CD4-positive, alpha-beta memory T cell (primary cell): ENCODE results near the gene DENND4A. TPM values are rescaled to one million over a fixed set of nuclear protein-coding genes. Genes with fewer than 3 reads are reported as not detected.
A peak's percentile ranks its signal among the peaks of the same experiment; 100 is the strongest.
"Not testable (repeated sequence)": the region's sequence is repeated elsewhere in the genome, so short reads cannot be mapped to it uniquely, and the experiment has no call there.

Experiments
- CTCF ChIA-PET: fragments of 350-600 bp; sonication (Branson Sonifier 250); formaldehyde crosslinking; loops from one replicate; lab custom pipeline; 2021; ENCODE audit warnings: inconsistent platforms; ENCODE audit not compliant: partially characterized antibody; lab: Charles Lee
- POLR2A ChIA-PET: fragments of 350-600 bp; sonication (Branson Sonifier 250); formaldehyde crosslinking; loops from one replicate; lab custom pipeline; 2021; ENCODE audit not compliant: partially characterized antibody; lab: Charles Lee
- DNase-seq, 5 donors: peaks; one replicate each; pipeline versions ENCODE4 v3.0.0 to v3.0.0-alpha.2; 2020 to 2022; ENCODE audit warnings: mixed read lengths in 1 of 5
- H3K27ac ChIP-seq: one replicate; pipeline ENCODE4 v1.7.0; 2013; ENCODE audit warnings: low read depth, low read length
- H3K27me3 ChIP-seq: 2 replicates; pipeline ENCODE4 v1.7.0; 2013; ENCODE audit warnings: mild to moderate bottlenecking, low read length, moderate library complexity; ENCODE audit not compliant: insufficient read depth
- H3K36me3 ChIP-seq: 2 replicates; pipeline ENCODE4 v1.7.0; 2013; ENCODE audit warnings: mild to moderate bottlenecking, low read length, moderate library complexity; ENCODE audit not compliant: insufficient read depth
- H3K4me1 ChIP-seq: 2 replicates; pipeline ENCODE4 v1.7.0; 2013; ENCODE audit warnings: mild to moderate bottlenecking, low read length, moderate library complexity; ENCODE audit not compliant: insufficient read depth
- H3K4me3 ChIP-seq, 2 donors: one replicate each; pipeline ENCODE4 v1.7.0; 2013; ENCODE audit warnings: low read length in 2 of 2, mild to moderate bottlenecking in 1 of 2
- H3K9me3 ChIP-seq, 2 donors: one replicate each; pipeline ENCODE4 v1.7.0; 2013; ENCODE audit warnings: low read length in 2 of 2, control low read depth in 1 of 2; ENCODE audit not compliant: control insufficient read depth in 1 of 2
- H3K27ac Mint-ChIP-seq, 7 donors: one replicate each; pipeline ENCODE4 v1.8.0; 2020 to 2021; ENCODE audit warnings: mixed read lengths in 7 of 7, mild to moderate bottlenecking in 6 of 7, inconsistent platforms in 3 of 7, moderate library complexity in 3 of 7
- H3K27me3 Mint-ChIP-seq, 2 donors: one replicate each; pipeline ENCODE4 v1.8.0; 2020 to 2021; ENCODE audit warnings: mixed read lengths in 2 of 2
- H3K36me3 Mint-ChIP-seq, 2 donors: one replicate each; pipeline ENCODE4 v1.8.0; 2020 to 2021; ENCODE audit warnings: mixed read lengths in 2 of 2, inconsistent platforms in 1 of 2, mild to moderate bottlenecking in 1 of 2
- H3K4me1 Mint-ChIP-seq, 4 donors: one replicate each; pipeline ENCODE4 v1.8.0; 2020 to 2021; ENCODE audit warnings: mixed read lengths in 4 of 4, mild to moderate bottlenecking in 1 of 4
- H3K4me3 Mint-ChIP-seq, 8 donors: one replicate each; pipeline ENCODE4 v1.8.0; 2020 to 2021; ENCODE audit warnings: mixed read lengths in 8 of 8, mild to moderate bottlenecking in 7 of 8, moderate library complexity in 6 of 8, inconsistent platforms in 3 of 8
- H3K9me3 Mint-ChIP-seq, 8 donors: one replicate each; pipeline ENCODE4 v1.8.0; 2020 to 2021; ENCODE audit warnings: mixed read lengths in 8 of 8, mild to moderate bottlenecking in 5 of 8, inconsistent platforms in 3 of 8, moderate library complexity in 1 of 8
- intact Hi-C: fragments of 100-400 bp; cut with micrococcal nuclease; formaldehyde crosslinking; loops from one replicate; pipeline ENCODE4 v1.15.1; 2023
- polyA plus RNA-seq, 2 donors: library from polyadenylated mRNA; unstranded; fragments of 300-500 nt; fragmentation: Illumina TruSeq; gene quantifications; one replicate each; pipeline ENCODE4 v1.2.3, GENCODE V29; 2021
- total RNA-seq, 2 experiments: library from RNA; stranded (reverse); gene quantifications; one replicate each; pipeline ENCODE4 v1.2.3, GENCODE V29; 2021

Gene DENND4A
- total and polyA plus RNA-seq, 4 experiments from 2014 or later, result 8.4 to 69.4 (median 42.2) TPM

- no peak for DNase-seq
- no peaks in the 10 kb centered on the region for H3K27me3 Mint-ChIP-seq
- no peaks in the 10 kb centered on the region for H3K9me3 Mint-ChIP-seq
- POLR2A ChIA-PET, result interaction anchor here (0.6 kb wide), 1 partner anchor 204 kb away, joined by 5 read pairs; no protein-coding TSS in a partner anchor
- CTCF ChIA-PET, result no interaction called here
- intact Hi-C loops, result no loop called here
- Histone ChIP-seq H3K36me3 (no peaks in the 10 kb centered on the region), H3K4me3 (no peak overlapping the region), H3K4me1 (no peaks in the 10 kb centered on the region), H3K9me3 (no peaks in the 10 kb centered on the region), H3K27ac (no peak overlapping the region), H3K27me3 (no peaks in the 10 kb centered on the region)
- H3K4me3 Mint-ChIP-seq, result no peak overlapping the region
- H3K27ac Mint-ChIP-seq, result no peak overlapping the region
- peaks cover 0 to 5% (median under 1%) of the 10 kb centered on the region in 4 donors for H3K4me1 Mint-ChIP-seq
- H3K36me3 Mint-ChIP-seq, result peaks cover 2 to 4% of the 10 kb centered on the region in 2 donors
Measured at GRCh38 chr15:65618560-65619109, 173.5 kb downstream of the DENND4A start.

DNA sequence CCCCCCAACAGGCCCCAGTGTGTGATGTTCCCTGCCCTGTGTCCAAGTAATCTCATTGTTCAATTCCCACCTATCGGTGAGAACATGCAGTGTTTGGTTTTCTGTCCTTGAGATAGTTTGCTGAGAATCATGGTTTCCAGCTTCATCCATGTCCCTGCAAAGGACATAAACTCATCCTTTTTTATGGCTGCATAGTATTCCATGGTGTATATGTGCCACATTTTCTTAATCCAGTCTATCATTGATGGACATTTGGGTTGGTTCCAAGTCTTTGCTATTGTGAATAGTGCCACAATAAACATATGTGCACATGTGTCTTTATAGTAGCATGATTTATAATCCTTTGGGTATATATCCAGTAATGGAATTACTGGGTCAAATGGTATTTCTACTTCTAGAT, 176.2 kb downstream of the DENND4A start:
- intact Hi-C loops, H3K9me3 Mint-ChIP-seq, DNase-seq, CTCF ChIA-PET, H3K9me3 ChIP-seq, POLR2A ChIA-PET, H3K27ac ChIP-seq, H3K36me3 ChIP-seq, H3K27me3 ChIP-seq, H3K27ac Mint-ChIP-seq, H3K4me3 Mint-ChIP-seq, H3K27me3 Mint-ChIP-seq, H3K4me3 ChIP-seq: not testable (repeated sequence)
- peaks cover 0 to 13% of the 10 kb centered on the region in 2 donors for H3K36me3 Mint-ChIP-seq
- H3K4me1 Mint-ChIP-seq, result peaks cover 11 to 19% (median 16%) of the 10 kb centered on the region in 4 donors
- peaks cover 13% of the 10 kb centered on the region for H3K4me1 ChIP-seq

GRCh38 chr15:65612949-65613744, 178.9 kb downstream of the DENND4A start:
- CTCF ChIA-PET, result interaction anchor here (1.5 kb wide), 1 partner anchor 84 kb away, joined by 4 read pairs; no protein-coding TSS in a partner anchor
- Histone ChIP-seq H3K36me3 (no peaks in the 10 kb centered on the region), H3K9me3 (no peaks in the 10 kb centered on the region), H3K27ac (no peak overlapping the region), H3K27me3 (no peaks in the 10 kb centered on the region), H3K4me1 (peaks cover 27% of the 10 kb centered on the region), H3K4me3 (no peak overlapping the region)
- no peak for DNase-seq
- Mint-ChIP-seq H3K9me3 (no peaks in the 10 kb centered on the region), H3K4me1 (peaks cover 21 to 42% (median 31%) of the 10 kb centered on the region in 4 donors), H3K27me3 (no peaks in the 10 kb centered on the region), H3K36me3 (peaks cover 0 to 12% of the 10 kb centered on the region in 2 donors), H3K4me3 (peak overlapping the region in 1 of 8 donors; percentile 36), H3K27ac (peak overlapping the region in 5 of 7 donors; percentile 48 to 99 (median 98))
- POLR2A ChIA-PET, result interaction anchor here (3.2 kb wide), 1 partner anchor 256 kb away, joined by 32 read pairs; the partner anchor contains the start of gene RAB11A
- intact Hi-C loops, result loop anchor here (5.0 kb wide), 1 partner anchor 81 kb away; the partner anchor contains the start of gene HACD3

- CTCF ChIA-PET, result interaction anchor here (1.5 to 2.7 kb wide), 3 partner anchors 26 to 256 kb away, joined by 4 to 20 read pairs (median 9); partner anchors contain the start of gene RAB11A
- no peaks in the 10 kb centered on the region for H3K36me3 ChIP-seq
- H3K4me3 ChIP-seq, result no peak overlapping the region
- Mint-ChIP-seq H3K27ac (peak overlapping the region; percentile 79 to 99 (median 99)), H3K9me3 (no peaks in the 10 kb centered on the region), H3K27me3 (no peaks in the 10 kb centered on the region), H3K36me3 (peaks cover 0 to 12% of the 10 kb centered on the region in 2 donors), H3K4me1 (peaks cover 21 to 43% (median 33%) of the 10 kb centered on the region in 4 donors), H3K4me3 (peak overlapping the region in 7 of 8 donors; percentile 34 to 99 (median 97))
- no peaks in the 10 kb centered on the region for H3K9me3 ChIP-seq
- no peak for DNase-seq
- no peaks in the 10 kb centered on the region for H3K27me3 ChIP-seq
- POLR2A ChIA-PET, result interaction anchor here (2.8 to 3.2 kb wide), 2 partner anchors 82 to 257 kb away, joined by 16 to 32 read pairs; partner anchors contain the start of genes HACD3 and RAB11A
- peaks cover 27% of the 10 kb centered on the region for H3K4me1 ChIP-seq
- intact Hi-C loops, result loop anchor here (5.0 kb wide), 1 partner anchor 80 kb away; the partner anchor contains the start of gene HACD3
- peak overlapping the region; percentile 76 for H3K27ac ChIP-seq
Measured at GRCh38 chr15:65612616-65612946, 179.5 kb downstream of the DENND4A start.

- POLR2A ChIA-PET, result interaction anchor here (1.0 to 3.2 kb wide), 6 partner anchors 9 to 257 kb away, joined by 3 to 32 read pairs (median 10); partner anchors contain the start of genes DPP8, HACD3, RAB11A and SLC24A1
- intact Hi-C loops, result loop anchor here (1.0 to 5.0 kb wide), 4 partner anchors 80 to 257 kb away; partner anchors contain the start of genes DPP8, HACD3 and RAB11A
- H3K4me1 ChIP-seq, result peaks cover 27% of the 10 kb centered on the region
- H3K27ac ChIP-seq, result peak overlapping the region; percentile 76
- no peaks in the 10 kb centered on the region for H3K27me3 ChIP-seq
- peak overlapping the region; percentile 98 to 99 (median 99) for H3K27ac Mint-ChIP-seq
- peaks cover 0 to 12% of the 10 kb centered on the region in 2 donors for H3K36me3 Mint-ChIP-seq
- peak overlapping the region; percentile 96 to 99 (median 98) for H3K4me3 Mint-ChIP-seq
- DNase-seq, result no peak
- H3K4me1 Mint-ChIP-seq, result peaks cover 21 to 48% (median 33%) of the 10 kb centered on the region in 4 donors
- CTCF ChIA-PET, result interaction anchor here (1.2 to 2.7 kb wide), 5 partner anchors 27 to 257 kb away, joined by 4 to 20 read pairs (median 5); partner anchors contain the start of gene RAB11A
- H3K9me3 ChIP-seq, result no peaks in the 10 kb centered on the region
- no peaks in the 10 kb centered on the region for H3K27me3 Mint-ChIP-seq
- no peaks in the 10 kb centered on the region for H3K9me3 Mint-ChIP-seq
- peak overlapping the region in 1 of 2 donors; percentile 97 for H3K4me3 ChIP-seq
- no peaks in the 10 kb centered on the region for H3K36me3 ChIP-seq
Measured at GRCh38 chr15:65611888-65612615, 180.0 kb downstream of the DENND4A start.

GRCh38 chr15:65610871-65611718, 181.0 kb downstream of the DENND4A start, which contains the start of gene INTS14:
INTS14 (minus strand) TSS chr15:65611131; CDS start chr15:65607380, 3,751 bp downstream.
- Histone ChIP-seq H3K27me3 (no peaks in the 10 kb centered on the region), H3K9me3 (no peaks in the 10 kb centered on the region), H3K36me3 (no peaks in the 10 kb centered on the region), H3K4me3 (peak within 1 kb of the TSS; percentile 85 to 97), H3K27ac (peak within 1 kb of the TSS; percentile 76), H3K4me1 (peaks cover 27% of the 10 kb centered on the region)
- ChIA-PET CTCF (interaction anchor here (0.6 to 2.7 kb wide), 10 partner anchors 21 to 893 kb away, joined by 3 to 20 read pairs (median 4); partner anchors contain the start of genes RAB11A and RPL4), POLR2A (interaction anchor here (0.6 to 3.2 kb wide), 22 partner anchors 10 to 682 kb away, joined by 3 to 32 read pairs (median 5); partner anchors contain the start of genes DENND4A, DIS3L, DPP8 and HACD3)
- no peaks in the 10 kb centered on the region for H3K27me3 Mint-ChIP-seq
- intact Hi-C loops, result loop anchor here (1.0 to 5.0 kb wide), 4 partner anchors 79 to 258 kb away; partner anchors contain the start of genes DPP8, HACD3 and RAB11A
- H3K4me1 Mint-ChIP-seq, result peaks cover 21 to 49% (median 34%) of the 10 kb centered on the region in 4 donors
- H3K27ac Mint-ChIP-seq, result peak within 1 kb of the TSS; percentile 98 to 99 (median 99)
- H3K4me3 Mint-ChIP-seq, result peak within 1 kb of the TSS; percentile 96 to 99 (median 98)
- H3K9me3 Mint-ChIP-seq, result no peaks in the 10 kb centered on the region
- H3K36me3 Mint-ChIP-seq, result peaks cover 0 to 12% of the 10 kb centered on the region in 2 donors
- peak; percentile 83 to 89 (median 84) for DNase-seq
